NCI-H2107 treated with DMSO at 0.1 percent for 48 hours (cell line): ENCODE data around the gene FLVCR2.

Source experiments
- DNase-seq: peaks from one replicate; lab custom pipeline; 2025; ENCODE audit not compliant: unreplicated experiment; lab: John Stamatoyannopoulos, UW

FLVCR2 gene

GRCh38 chr14:75578102-75578785 lies at the start of gene FLVCR2:
Gene FLVCR2 (plus strand): TSS chr14:75578620. CDS start chr14:75578973, 353 bp downstream.
- no peak for DNase-seq

- no peak for DNase-seq
Observed at GRCh38 chr14:75531256-75531655, 47.2 kb upstream of the FLVCR2 start.

- no peak for DNase-seq
Observed at GRCh38 chr14:75531660-75532317, 46.6 kb upstream of the FLVCR2 start.

GRCh38 chr14:75533791-75534555 lies 44.4 kb upstream of the FLVCR2 start:
- no peak for DNase-seq

GRCh38 chr14:75535164-75535898 lies 43.1 kb upstream of the FLVCR2 start:
- no peak for DNase-seq

- DNase-seq: no peak
Observed at GRCh38 chr14:75537071-75537470, 41.3 kb upstream of the FLVCR2 start.

- DNase-seq: no peak
Observed at GRCh38 chr14:75539162-75539560, 39.3 kb upstream of the FLVCR2 start.

GRCh38 chr14:75539561-75540478 lies 38.6 kb upstream of the FLVCR2 start:
- DNase-seq: no peak

- no peak for DNase-seq
Observed at GRCh38 chr14:75540479-75540851, 38.0 kb upstream of the FLVCR2 start.

- no peak for DNase-seq
Observed at GRCh38 chr14:75542588-75543091, 35.8 kb upstream of the FLVCR2 start.

- DNase-seq: no peak
Observed at GRCh38 chr14:75543253-75543652, 35.2 kb upstream of the FLVCR2 start.

GRCh38 chr14:75543786-75544185 lies 34.6 kb upstream of the FLVCR2 start:
- no peak for DNase-seq

GRCh38 chr14:75545907-75546306 lies 32.5 kb upstream of the FLVCR2 start:
- DNase-seq: no peak

GRCh38 chr14:75547552-75548250 lies 30.7 kb upstream of the FLVCR2 start:
- no peak for DNase-seq

GRCh38 chr14:75548544-75548943 lies 29.9 kb upstream of the FLVCR2 start:
- DNase-seq: no peak

- DNase-seq: no peak
Observed at GRCh38 chr14:75549169-75549568, 29.3 kb upstream of the FLVCR2 start.

GRCh38 chr14:75551021-75551420 lies 27.4 kb upstream of the FLVCR2 start:
- no peak for DNase-seq

- no peak for DNase-seq
Observed at GRCh38 chr14:75553157-75553556, 25.3 kb upstream of the FLVCR2 start.

- no peak for DNase-seq
Observed at GRCh38 chr14:75553761-75554364, 24.6 kb upstream of the FLVCR2 start.
